GM18526 (cell line): Measurements from ENCODE around the gene FAM47B.

Experiments
- POLR2A ChIP-seq: IDR thresholded peaks from 3 replicates; pipeline ENCODE4 v1.6.1; 2011; ENCODE audit not compliant: insufficient read length; ENCODE audit errors: extremely low read depth

Gene FAM47B

GRCh38 chrX:34942496-34942895 is at the start of gene FAM47B:
Gene FAM47B, plus strand, starts transcription at chrX:34942796. Its CDS starts 36 bp downstream, at chrX:34942832.
- no peak for TF ChIP-seq POLR2A

DNA sequence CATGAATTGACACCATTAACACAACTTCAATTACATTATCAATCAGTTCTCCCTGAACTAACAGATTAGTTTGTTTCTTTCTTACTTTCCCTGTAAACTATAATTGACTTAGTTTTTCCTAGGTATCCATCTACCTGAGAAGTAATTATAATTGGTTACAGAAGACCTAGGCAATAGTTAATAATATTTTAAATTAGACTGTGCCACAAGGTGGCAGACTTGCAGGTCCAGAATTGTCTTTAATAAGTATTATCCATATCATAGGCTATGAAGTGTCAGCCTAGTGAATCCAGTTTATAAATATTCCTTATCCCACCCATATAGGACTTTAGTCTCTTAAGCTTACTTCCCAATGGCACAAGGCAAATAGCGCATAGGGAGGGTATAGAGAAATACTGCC is 48.9 kb upstream of the FAM47B start:
- no peak for TF ChIP-seq POLR2A

- no peak for TF ChIP-seq POLR2A
These were observed 41.9 kb upstream of the FAM47B start for GRCh38 chrX:34900691-34901090.

GRCh38 chrX:34901761-34902160 is 40.8 kb upstream of the FAM47B start:
- TF ChIP-seq POLR2A = no peak

- TF ChIP-seq POLR2A = no peak
These were observed 39.3 kb upstream of the FAM47B start for GRCh38 chrX:34903316-34903715.

GRCh38 chrX:34909151-34909550 is 33.4 kb upstream of the FAM47B start:
- TF ChIP-seq POLR2A = no peak

DNA sequence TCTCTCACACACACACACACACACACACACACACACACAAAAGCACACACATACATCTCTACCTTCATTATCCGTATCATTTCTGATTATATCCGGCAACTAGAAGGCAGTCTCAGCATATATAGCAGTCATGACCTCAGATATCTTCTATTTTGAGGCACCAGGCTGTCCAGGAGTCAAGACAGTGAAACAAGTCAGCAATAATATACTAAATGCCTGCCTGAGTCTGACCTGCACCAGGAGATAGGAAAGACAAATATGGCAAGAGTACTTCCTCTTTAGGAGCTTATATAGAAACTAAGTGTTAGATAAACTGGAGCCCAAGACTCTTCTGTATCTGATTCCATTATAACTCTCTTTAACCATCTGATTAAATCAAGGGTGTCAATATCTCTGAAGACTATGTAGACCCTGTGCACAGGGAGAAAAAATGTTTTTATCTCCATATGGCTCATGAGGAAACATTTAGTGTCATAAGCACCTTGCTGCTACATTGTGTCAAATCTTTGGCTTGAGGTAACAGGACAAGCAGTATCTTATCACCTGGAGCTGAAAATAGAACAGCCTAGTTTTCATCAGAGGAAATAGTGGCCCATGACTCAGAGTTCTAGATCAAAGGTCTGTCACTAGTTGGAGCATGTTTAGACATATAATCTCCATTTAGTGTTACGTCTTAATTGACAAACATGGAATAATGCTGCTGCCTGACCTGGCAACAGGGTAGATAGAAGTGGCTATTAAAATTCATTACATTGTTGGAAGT is 27.0 kb upstream of the FAM47B start:
- TF ChIP-seq POLR2A = no peak

DNA sequence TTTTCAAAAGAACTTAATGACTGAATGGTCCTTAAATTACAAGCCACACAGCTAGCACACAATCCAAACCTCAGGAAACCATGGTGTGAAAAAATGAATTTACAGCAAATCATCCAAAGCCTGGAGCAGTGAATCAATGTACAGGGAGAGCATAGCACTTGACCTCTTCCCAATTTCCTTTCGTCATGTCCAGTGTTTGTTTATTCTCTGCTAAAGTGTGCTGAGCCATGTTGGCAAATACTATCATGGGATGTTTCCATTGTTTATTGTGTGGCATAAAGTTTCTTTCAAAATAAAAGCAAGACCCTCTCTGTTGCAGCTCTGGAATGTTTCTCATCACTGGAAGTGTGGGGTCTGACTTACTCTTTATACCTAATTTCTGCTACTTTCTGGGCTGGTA is 25.4 kb upstream of the FAM47B start:
- TF ChIP-seq POLR2A = no peak

DNA sequence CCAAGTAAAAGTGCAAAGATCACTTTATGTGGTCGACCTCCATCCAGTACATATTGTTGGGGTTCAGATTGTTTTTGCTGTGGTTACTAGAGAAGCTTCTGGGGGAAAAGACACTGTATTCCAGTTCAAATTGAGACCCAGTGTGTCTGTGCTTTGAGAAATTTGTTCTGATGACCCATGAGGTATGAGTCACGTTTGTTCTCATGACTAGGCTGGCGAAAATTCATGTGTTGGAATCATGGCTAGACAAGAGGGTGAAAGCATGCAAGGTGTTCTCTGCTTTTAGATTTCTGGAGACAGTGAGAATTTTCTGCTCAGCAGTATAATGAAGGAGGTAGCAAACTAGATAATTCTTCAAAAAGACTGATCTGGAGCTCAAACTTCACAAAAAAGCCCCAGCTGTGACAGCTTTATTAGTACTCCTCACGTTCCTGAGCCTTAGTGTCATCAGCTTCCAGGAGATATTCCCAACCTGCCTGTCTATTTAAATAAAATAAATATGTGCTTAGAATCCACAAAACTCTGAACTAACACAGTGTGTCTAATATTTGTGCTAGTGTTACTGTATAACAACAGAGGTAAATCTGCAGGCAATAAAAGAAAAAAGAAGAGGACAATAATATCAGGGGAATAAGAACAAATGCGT is 24.4 kb upstream of the FAM47B start:
- no peak for TF ChIP-seq POLR2A

DNA sequence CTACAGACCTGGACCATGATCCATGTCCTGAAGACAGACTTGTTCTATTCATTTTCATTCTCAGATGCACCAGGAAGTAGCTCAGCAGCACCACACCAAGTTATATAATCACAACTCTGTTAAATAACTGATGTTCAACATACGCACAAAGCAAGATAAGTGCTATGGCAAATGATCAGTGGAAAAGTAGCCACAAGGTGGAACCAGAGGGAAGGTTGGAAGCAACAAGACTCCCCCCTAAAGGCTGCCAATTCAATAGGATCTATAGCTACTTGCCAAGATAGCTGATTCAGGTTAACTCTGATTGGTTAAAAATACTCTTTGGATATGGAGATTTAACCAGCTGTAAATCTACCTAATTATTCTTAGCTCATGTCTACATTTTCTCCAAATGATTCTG is 23.7 kb upstream of the FAM47B start:
- no peak for TF ChIP-seq POLR2A

DNA sequence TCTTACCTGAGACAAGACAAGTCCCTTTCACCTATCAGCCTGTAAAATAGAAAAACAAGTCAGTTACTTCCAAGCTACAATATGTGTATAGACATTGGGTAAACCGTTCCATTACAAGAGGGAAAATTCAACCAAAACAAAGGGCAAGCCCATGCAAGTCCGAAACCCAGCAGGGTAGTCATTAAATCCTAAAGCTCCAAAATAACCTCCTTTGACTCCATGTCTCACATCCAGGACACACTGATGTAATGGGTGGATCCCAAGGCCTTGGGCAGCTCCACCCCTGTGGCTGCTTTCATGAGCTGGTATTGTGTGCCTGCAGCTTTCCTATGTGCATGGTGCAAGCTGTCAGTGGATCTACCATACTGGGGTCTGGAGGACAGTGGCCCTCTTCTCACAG is 14.7 kb upstream of the FAM47B start:
- TF ChIP-seq POLR2A = no peak

DNA sequence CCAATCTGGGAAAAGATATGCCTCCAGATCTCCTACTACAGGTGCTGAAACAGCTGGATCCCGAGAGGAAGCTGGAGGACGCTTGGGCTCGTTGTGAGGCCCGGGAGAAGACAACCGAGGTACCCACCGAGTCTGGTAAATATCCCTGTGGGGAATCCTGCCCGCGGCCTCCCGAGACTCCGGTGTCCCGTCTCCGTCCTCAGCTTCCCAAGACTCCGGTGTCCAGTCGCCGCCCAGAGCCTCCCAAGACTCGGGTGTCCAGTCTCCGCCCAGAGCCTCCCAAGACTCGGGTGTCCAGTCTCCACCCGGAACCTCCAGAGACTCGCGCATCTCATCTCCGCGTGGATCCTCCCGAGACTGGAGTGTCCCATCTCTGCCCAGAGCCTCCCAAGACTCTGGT is 639 bp downstream of the FAM47B start:
- TF ChIP-seq POLR2A = no peak

DNA sequence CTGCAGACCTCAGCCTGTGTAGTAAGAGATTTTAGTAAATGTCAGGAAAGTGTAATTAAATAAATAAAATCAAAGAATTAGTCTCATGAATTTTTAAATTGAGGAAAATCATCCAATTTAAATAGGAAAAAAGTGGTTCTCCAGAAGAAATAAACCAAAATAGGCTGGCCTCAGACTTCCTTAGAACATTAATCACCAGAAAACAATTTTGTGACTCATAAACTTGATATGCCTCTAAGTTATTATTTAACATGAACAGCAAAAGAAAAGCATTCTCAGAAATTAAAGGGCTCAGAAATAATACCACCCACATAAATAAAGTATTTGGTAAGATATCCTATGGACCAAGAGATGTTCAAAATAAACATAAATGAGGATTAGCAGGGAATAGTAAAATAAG is 14.3 kb downstream of the FAM47B start:
- TF ChIP-seq POLR2A = no peak

- TF ChIP-seq POLR2A = no peak
These were observed 19.1 kb downstream of the FAM47B start for GRCh38 chrX:34961662-34962061.

DNA sequence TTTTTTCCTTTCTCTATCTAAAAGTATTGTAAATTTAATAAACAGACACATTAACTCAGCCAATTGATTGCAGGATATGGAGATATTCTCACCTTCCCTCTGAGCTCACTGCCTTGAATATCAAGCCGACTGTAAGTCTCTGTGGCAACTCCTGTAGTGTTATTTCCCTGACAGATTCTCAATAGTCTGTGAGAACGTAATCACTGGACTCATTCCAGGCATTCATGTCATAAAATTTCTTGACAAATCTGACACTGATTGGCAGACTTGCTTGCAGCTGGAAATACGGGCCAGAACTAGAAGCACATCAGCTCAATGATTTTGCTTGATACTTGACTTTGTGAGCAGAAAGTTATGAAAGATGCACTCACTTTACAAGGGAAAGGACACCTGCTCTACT is 29.6 kb downstream of the FAM47B start:
- no peak for TF ChIP-seq POLR2A

DNA sequence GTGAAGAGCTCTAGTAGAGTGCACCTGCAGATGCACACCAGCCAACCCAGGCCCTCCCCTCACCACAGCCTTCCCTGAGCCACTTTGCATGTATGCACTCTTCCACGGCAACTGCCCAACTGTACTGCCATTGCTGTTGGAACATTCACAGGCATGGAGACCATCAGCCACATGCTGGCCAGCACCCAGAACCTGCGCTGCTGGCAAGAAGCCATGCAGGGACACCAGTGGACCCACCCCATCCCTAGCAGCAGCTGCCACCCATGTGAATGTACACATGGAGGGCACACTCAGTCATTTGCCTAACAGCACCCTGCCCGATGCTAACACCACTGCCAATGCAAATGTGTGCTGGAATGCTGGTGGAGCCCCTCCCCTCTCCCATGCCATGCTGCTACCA is 35.6 kb downstream of the FAM47B start:
- no peak for TF ChIP-seq POLR2A

DNA sequence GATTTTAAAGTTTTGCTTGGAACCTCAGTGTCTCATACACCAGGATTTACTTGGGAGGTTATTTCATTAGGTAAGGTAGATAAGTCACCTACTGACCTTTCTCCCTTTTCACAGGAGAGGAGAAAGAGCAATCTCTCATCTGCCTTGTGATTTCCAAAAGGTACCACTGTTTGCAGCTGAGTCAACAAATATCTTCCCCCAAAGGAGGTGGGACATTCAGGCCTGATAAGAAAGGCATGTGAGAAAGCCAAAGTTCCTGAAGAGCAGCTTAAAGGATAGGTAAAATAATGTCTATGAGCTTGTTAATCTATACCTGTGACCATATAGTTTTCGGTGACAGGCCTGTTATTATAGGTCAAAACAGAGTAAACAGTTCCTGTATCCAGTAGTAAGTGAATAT is 45.0 kb downstream of the FAM47B start:
- no peak for TF ChIP-seq POLR2A
